MM.1S (cell line): Measurements from ENCODE around the gene CCT7.
A peak's percentile ranks its signal among the peaks of the same experiment; 100 is the strongest.

Experiments used
- DNase-seq: peaks from one replicate; pipeline ENCODE4 v3.0.0-alpha.2; 2015
- H2AFZ ChIP-seq: fragments of 300-600 bp; sonication (generic); 2 replicates; pipeline ENCODE4 v1.6.0; 2016; ENCODE audit warnings: antibody characterized with exemption, low read length
- H3F3A ChIP-seq: fragments of 300-600 bp; sonication (generic); 2 replicates; pipeline ENCODE4 v1.6.1; 2016; ENCODE audit warnings: mild to moderate bottlenecking, antibody characterized with exemption, low read length, moderate library complexity, mixed read lengths; ENCODE audit not compliant: insufficient read depth
- H3K27ac ChIP-seq: fragments of 300-600 bp; sonication (generic); 2 replicates; pipeline ENCODE4 v1.5.1; 2016; ENCODE audit warnings: mild to moderate bottlenecking, low read length
- H3K27me3 ChIP-seq: fragments of 300-600 bp; sonication (generic); replicated peaks from 2 replicates; pipeline ENCODE4 v1.6.0; 2016; ENCODE audit warnings: low read length; ENCODE audit not compliant: insufficient read depth
- H3K36me3 ChIP-seq: fragments of 300-600 bp; sonication (generic); replicated peaks from 2 replicates; pipeline ENCODE4 v1.6.1; 2016; ENCODE audit warnings: mild to moderate bottlenecking, low read length, mixed read lengths; ENCODE audit not compliant: insufficient read depth
- H3K4me1 ChIP-seq: fragments of 300-600 bp; sonication (generic); 2 replicates; pipeline ENCODE4 v1.6.1; 2016; ENCODE audit warnings: low read length, mixed read lengths
- H3K4me2 ChIP-seq: fragments of 300-600 bp; sonication (generic); 2 replicates; pipeline ENCODE4 v1.6.0; 2016; ENCODE audit warnings: low read depth, low read length
- H3K4me3 ChIP-seq: fragments of 300-600 bp; sonication (generic); 2 replicates; pipeline ENCODE4 v1.5.1; 2016; ENCODE audit warnings: low read length, mixed read lengths
- H3K79me2 ChIP-seq: fragments of 300-600 bp; sonication (generic); 2 replicates; pipeline ENCODE4 v1.6.1; 2016; ENCODE audit warnings: mixed run types, low read length, mixed read lengths
- H3K9ac ChIP-seq: fragments of 300-600 bp; sonication (generic); 2 replicates; pipeline ENCODE4 v1.6.1; 2016; ENCODE audit warnings: low read length, mixed read lengths
- H3K9me2 ChIP-seq: fragments of 300-600 bp; sonication (generic); replicated peaks from 2 replicates; pipeline ENCODE4 v1.6.1; 2016; ENCODE audit warnings: mild to moderate bottlenecking, low read length, mixed read lengths; ENCODE audit not compliant: insufficient read depth
- H3K9me3 ChIP-seq: fragments of 300-600 bp; sonication (generic); replicated peaks from 2 replicates; pipeline ENCODE4 v1.6.1; 2016; ENCODE audit warnings: mild to moderate bottlenecking, low read length, mixed read lengths; ENCODE audit not compliant: insufficient read depth
- H4K20me1 ChIP-seq: fragments of 300-600 bp; sonication (generic); 2 replicates; pipeline ENCODE4 v1.6.1; 2016; ENCODE audit warnings: mild to moderate bottlenecking, low read length, moderate library complexity, mixed read lengths; ENCODE audit not compliant: insufficient read depth
- EZH2 ChIP-seq: fragments of 300-600 bp; sonication (generic); optimal IDR thresholded peaks from 2 replicates; pipeline ENCODE3; 2017; ENCODE audit warnings: low read depth, mild to moderate bottlenecking, antibody characterized with exemption, low read length, mixed read lengths
- EZH2phosphoT487 ChIP-seq: fragments of 300-600 bp; sonication (generic); IDR thresholded peaks from 2 replicates; pipeline ENCODE4 v1.6.1; 2018; ENCODE audit warnings: antibody characterized with exemption, low read length
- TF ChIP-seq, protein P1 (sequence below): fragments of 300-600 bp; sonication (generic); IDR thresholded peaks from 2 replicates; pipeline ENCODE4 v1.5.1; 2016; ENCODE audit warnings: antibody characterized with exemption, low read length, mixed read lengths

The CCT7 gene

DNA sequence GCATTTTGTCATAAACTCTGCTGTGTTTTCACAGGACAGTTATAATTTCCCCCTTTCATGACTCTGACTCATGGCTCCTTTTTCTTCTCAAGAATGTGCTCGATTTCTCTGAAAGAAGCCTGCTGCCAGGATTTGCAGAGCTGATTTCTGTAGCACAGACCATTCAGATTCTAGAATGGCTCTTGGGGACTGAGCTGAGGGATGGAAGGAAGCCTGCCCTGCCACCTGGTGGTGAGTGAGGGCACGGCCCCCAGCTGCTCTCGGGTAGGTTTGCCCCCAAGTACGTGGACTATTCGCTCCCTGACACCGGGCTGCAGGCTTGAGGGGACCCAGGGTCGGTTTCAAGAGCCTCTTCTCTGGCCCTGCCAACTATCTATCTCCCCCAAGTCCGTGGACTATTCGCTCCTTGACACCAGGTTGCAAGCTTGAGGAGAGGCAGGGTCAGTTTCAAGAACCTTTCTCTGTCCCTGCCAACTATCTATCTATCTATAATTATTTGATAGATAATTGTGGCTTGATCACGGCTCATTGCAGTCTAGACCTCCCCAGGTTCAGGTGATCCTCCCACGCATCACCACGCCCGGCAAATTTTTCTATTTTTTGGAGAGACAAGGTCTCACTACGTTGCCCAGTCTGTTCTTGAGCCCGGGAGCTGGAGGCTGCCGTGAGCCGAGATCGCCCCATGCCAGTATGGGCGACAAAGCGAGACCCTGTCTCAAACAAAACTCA lies 21.5 kb upstream of the CCT7 start:
- Histone ChIP-seq H3K4me3 (no peak overlapping the region), H3K9ac (no peak overlapping the region), H3K9me3 (no peaks in the 10 kb centered on the region), H3K9me2 (no peaks in the 10 kb centered on the region), H4K20me1 (no peaks in the 10 kb centered on the region), H3K27me3 (no peaks in the 10 kb centered on the region), H2AFZ (0 out of 2 replicates have a peak overlapping the region, but pooled peaks have one; percentile 35), H3K79me2 (peaks cover 28% of the 10 kb centered on the region), H3K36me3 (no peaks in the 10 kb centered on the region), H3K27ac (no peak overlapping the region), H3K4me1 (peaks cover 7% of the 10 kb centered on the region; the same call in 1 of the 2 replicates), H3F3A (0 out of 2 replicates have a peak, but pooled peaks cover 4% of the 10 kb centered on the region), H3K4me2 (peak overlapping the region; percentile 41; the same call in 1 of the 2 replicates)
- no peak for TF ChIP-seq EZH2
- TF ChIP-seq EZH2phosphoT487, result no peak
- TF ChIP-seq, protein P1, sequence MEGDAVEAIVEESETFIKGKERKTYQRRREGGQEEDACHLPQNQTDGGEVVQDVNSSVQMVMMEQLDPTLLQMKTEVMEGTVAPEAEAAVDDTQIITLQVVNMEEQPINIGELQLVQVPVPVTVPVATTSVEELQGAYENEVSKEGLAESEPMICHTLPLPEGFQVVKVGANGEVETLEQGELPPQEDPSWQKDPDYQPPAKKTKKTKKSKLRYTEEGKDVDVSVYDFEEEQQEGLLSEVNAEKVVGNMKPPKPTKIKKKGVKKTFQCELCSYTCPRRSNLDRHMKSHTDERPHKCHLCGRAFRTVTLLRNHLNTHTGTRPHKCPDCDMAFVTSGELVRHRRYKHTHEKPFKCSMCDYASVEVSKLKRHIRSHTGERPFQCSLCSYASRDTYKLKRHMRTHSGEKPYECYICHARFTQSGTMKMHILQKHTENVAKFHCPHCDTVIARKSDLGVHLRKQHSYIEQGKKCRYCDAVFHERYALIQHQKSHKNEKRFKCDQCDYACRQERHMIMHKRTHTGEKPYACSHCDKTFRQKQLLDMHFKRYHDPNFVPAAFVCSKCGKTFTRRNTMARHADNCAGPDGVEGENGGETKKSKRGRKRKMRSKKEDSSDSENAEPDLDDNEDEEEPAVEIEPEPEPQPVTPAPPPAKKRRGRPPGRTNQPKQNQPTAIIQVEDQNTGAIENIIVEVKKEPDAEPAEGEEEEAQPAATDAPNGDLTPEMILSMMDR, result peak; percentile 96
- peak; percentile 77 for DNase-seq

DNA sequence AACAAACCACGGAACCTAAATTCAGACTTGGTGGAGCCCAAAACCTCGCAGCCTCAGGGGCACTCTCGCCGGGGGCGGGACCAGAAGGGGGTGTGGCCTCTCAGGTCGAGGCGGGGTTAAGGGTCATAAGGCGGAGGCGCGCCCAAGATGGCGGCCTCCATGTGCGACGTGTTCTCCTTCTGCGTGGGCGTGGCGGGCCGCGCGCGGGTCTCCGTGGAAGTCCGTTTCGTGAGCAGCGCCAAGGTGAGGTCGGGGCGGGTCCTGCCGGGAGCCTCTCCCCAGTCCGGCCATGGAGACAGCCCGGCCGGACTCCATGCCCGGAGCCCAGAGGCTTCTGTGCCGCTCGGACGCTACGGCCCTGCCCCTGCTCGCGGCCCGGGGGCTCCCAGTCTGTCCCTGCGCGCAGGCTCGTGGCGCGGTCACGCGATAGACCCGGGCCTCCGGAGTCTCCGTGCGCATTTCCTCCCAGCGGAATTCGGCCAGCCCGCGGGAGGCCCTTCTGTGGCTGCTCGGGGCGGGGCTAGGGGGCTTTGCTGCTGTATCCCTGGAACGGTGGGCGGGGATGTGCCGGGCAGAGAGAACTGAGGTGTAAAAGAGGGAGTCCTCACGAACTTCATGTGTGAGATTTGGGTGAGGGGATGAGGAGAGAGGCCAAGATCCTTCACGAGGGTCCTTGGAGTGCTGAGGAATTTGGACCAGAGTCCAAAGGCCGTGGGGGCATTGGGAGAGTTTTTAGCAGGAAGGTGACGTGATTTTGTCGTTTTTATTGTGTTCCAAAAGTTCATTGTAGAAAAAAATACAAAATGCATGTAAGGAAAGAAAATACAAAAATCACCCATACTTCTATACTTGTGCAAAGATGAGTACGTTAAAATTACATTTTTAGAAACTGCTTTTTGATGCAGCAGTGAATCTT lies 19.7 kb upstream of the CCT7 start, which contains the start of gene SMYD5:
Gene SMYD5 (plus strand): TSS at position 126 of the 916 bp plus-strand sequence. CDS start 22 bp downstream, at position 148.
- peaks cover 40% of the 10 kb centered on the region for H3K79me2 ChIP-seq
- peak within 1 kb of the TSS; percentile 92 for H2AFZ ChIP-seq
- peak within 1 kb of the TSS; percentile 90 for H3K9ac ChIP-seq
- peak within 1 kb of the TSS; percentile 97 for H3K4me3 ChIP-seq
- no peak for TF ChIP-seq EZH2
- TF ChIP-seq EZH2phosphoT487, result no peak
- TF ChIP-seq, protein P1, result no peak
- H3K9me2 ChIP-seq, result no peaks in the 10 kb centered on the region
- H3K4me2 ChIP-seq, result peak within 1 kb of the TSS; percentile 96
- H3K27ac ChIP-seq, result peak within 1 kb of the TSS; percentile 41; the same call in 1 of the 2 replicates
- H3K27me3 ChIP-seq, result no peaks in the 10 kb centered on the region
- no peaks in the 10 kb centered on the region for H3K9me3 ChIP-seq
- no peaks in the 10 kb centered on the region for H4K20me1 ChIP-seq
- DNase-seq, result peak; percentile 88
- 0 out of 2 replicates have a peak, but pooled peaks cover 4% of the 10 kb centered on the region for H3F3A ChIP-seq
- H3K4me1 ChIP-seq, result peaks cover 7% of the 10 kb centered on the region; the same call in 1 of the 2 replicates
- no peaks in the 10 kb centered on the region; the same call in 1 of the 2 replicates for H3K36me3 ChIP-seq

DNA sequence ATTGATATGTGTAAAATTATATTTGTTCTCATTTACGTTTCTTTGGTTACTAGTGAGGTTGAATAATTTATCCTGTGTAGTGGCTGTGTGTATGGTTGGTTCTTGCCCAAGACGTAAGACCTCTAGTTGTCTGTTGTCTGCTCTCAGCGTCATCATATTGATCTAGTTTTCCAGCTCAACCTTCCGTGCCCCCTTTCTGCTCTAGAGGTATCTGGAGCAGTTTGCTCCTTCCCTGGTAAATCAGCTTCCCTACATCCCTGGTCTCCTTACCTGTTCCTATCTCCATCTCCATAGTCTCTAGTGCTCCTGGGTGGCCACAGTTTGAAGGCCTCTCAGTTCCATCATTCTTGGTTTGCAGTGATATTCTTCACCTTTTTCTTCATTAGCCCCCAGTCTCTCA lies 18.9 kb upstream of the CCT7 start:
- Histone ChIP-seq H3K27me3 (no peaks in the 10 kb centered on the region), H3K4me1 (peaks cover 7% of the 10 kb centered on the region; the same call in 1 of the 2 replicates), H3F3A (0 out of 2 replicates have a peak, but pooled peaks cover 4% of the 10 kb centered on the region), H4K20me1 (no peaks in the 10 kb centered on the region), H2AFZ (peak overlapping the region; percentile 92; the same call in 1 of the 2 replicates), H3K27ac (no peak overlapping the region), H3K9ac (peak overlapping the region; percentile 90; the same call in 1 of the 2 replicates), H3K9me2 (no peaks in the 10 kb centered on the region), H3K9me3 (no peaks in the 10 kb centered on the region), H3K36me3 (no peaks in the 10 kb centered on the region; the same call in 1 of the 2 replicates), H3K4me3 (peak overlapping the region; percentile 97), H3K4me2 (peak overlapping the region; percentile 96), H3K79me2 (peaks cover 40% of the 10 kb centered on the region)
- no peak for DNase-seq
- TF ChIP-seq EZH2phosphoT487 (no peak), EZH2 (no peak)
- TF ChIP-seq, protein P1, result no peak
